Measurements from ENCODE around the gene ATAD1.

DNA sequence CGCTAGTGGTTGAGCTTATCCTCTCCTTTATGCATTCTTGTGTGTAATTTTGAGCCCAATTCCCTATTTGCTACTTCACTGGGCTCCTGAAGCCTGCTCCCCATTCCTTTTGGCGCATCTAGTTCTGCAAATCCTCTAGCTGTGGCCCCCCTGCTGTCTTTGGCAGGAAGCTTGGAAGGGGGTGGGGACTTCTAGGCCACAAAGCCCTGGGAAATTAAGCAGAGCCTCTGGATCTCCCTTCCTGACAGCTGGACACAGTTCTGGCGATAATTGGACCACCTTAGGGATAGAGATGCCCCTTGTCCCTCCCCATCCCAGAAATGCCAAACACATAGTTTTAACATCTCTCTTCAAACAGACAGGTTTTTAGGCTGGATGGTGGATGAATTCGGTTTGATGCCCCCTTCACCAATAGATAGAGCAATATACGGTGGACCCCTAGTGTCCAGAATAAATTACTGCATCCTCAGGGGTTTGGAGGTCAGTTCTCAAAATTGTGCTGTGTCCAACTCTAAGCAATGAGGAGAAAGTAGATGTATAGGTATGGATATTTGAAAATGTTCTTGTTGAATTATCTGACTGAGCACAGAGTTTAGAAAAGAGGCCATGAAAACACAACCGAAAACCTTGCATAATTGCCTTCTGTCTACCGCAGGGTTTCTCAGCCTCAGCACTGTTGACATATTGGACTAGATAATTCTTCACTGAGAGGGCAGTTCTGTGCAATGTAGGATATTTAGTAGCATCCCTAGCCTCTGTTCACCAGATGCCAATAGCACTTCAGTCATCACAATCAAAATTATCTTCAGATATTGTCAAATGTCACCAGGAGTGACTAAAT lies 82.8 kb downstream of the ATAD1 start:
- TF ChIP-seq POLR2A (IDR thresholded peaks at IDR 0.05; ENCODE audit: low read depth, low read length) (no peak), POLR2AphosphoS5 (IDR thresholded peaks at IDR 0.05; ENCODE audit: low read depth, low read length) (no peak)

All from GM12891 (cell line).